Suprapubic skin (tissue), 4 donors: ENCODE data around the gene CD248. TPM values are rescaled to one million over a fixed set of nuclear protein-coding genes. Genes with fewer than 3 reads are reported as not detected.

Experiments
- DNase-seq, 2 donors: peaks; one replicate each; pipeline ENCODE4 v3.0.0-alpha.2; 2019; ENCODE audit warnings: low spot score in 2 of 2
- H3K27ac ChIP-seq: fragments of 200-600 bp; sonication (generic); one replicate; pipeline ENCODE4 v1.5.1; 2019
- H3K27me3 ChIP-seq: fragments of 200-600 bp; sonication (generic); one replicate; pipeline ENCODE4 v1.5.1; 2019
- H3K36me3 ChIP-seq: fragments of 200-600 bp; sonication (generic); one replicate; pipeline ENCODE4 v1.5.1; 2019
- H3K4me1 ChIP-seq: fragments of 200-600 bp; sonication (generic); one replicate; pipeline ENCODE4 v1.5.1; 2019
- H3K4me3 ChIP-seq: fragments of 200-600 bp; sonication (generic); one replicate; pipeline ENCODE4 v1.5.1; 2019; ENCODE audit warnings: mild to moderate bottlenecking
- H3K9me3 ChIP-seq: fragments of 200-600 bp; sonication (generic); one replicate; pipeline ENCODE4 v1.5.1; 2019
- EP300 ChIP-seq: sonication (generic); formaldehyde crosslinking; IDR thresholded peaks from one replicate; pipeline ENCODE4 v1.6.1; 2017; ENCODE audit warnings: antibody characterized with exemption
- POLR2A ChIP-seq, 2 donors: fragments of 450-650 bp; IDR thresholded peaks; one replicate each; pipeline ENCODE4 v1.6.1; 2017; ENCODE audit warnings: antibody characterized with exemption in 2 of 2, mild to moderate bottlenecking in 2 of 2, moderate library complexity in 2 of 2
- POLR2AphosphoS5 ChIP-seq, 3 donors: sonication (generic); formaldehyde crosslinking; IDR thresholded peaks; one replicate each; pipeline ENCODE4 v1.6.1; 2017; ENCODE audit warnings: antibody characterized with exemption in 3 of 3
- WGBS: methylation state at CpG from one replicate; pipeline ENCODE4 v1.1.5; 2018; 5-methylcytosine and 5-hydroxymethylcytosine counted together
- total RNA-seq, 4 donors: library from RNA; depleted of rRNA; stranded (reverse); fragments of >200 nt; gene quantifications; one replicate each; pipeline ENCODE4 v1.1.0, GENCODE V29; 2016
- TF ChIP-seq, protein P1 (sequence below), 2 donors: fragments of 200-600 bp in 1 of 2; fragments of 450-650 bp in 1 of 2; sonication (generic) in 1 of 2; IDR thresholded peaks; one replicate each; pipeline ENCODE4 v1.5.1; 2016 to 2019; ENCODE audit warnings: antibody characterized with exemption in 2 of 2, mild to moderate bottlenecking in 1 of 2, moderate library complexity in 1 of 2

CD248 gene
- total RNA-seq, 4 donors from 2014 or later, result 5.9 to 32.6 (median 19.2) TPM

DNA sequence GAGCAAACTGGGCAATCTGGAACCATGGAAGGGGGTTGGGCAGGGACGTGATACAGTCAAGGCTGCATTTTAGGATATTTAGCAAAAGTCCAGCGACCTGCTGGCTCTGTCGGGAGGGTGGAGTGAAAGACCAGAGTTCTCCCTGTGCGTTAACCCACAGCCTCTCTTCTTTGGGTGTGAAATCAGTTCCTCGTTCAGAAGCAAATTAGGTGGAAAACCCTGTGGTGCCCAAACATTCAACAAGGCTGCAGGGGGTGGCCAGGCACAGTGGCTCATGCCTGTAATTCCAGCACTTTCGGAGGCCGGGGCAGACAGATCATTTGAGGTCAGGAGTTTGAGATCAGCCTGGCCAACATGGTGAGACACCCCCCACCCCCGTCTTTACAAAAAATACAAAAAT is 19.2 kb downstream of the CD248 start:
- H3K9me3 ChIP-seq, result no peaks in the 10 kb centered on the region
- no peak overlapping the region for H3K4me3 ChIP-seq
- DNase-seq, result no peak
- peaks cover 36% of the 10 kb centered on the region for H3K27me3 ChIP-seq
- no peaks in the 10 kb centered on the region for H3K4me1 ChIP-seq
- TF ChIP-seq, protein P1, sequence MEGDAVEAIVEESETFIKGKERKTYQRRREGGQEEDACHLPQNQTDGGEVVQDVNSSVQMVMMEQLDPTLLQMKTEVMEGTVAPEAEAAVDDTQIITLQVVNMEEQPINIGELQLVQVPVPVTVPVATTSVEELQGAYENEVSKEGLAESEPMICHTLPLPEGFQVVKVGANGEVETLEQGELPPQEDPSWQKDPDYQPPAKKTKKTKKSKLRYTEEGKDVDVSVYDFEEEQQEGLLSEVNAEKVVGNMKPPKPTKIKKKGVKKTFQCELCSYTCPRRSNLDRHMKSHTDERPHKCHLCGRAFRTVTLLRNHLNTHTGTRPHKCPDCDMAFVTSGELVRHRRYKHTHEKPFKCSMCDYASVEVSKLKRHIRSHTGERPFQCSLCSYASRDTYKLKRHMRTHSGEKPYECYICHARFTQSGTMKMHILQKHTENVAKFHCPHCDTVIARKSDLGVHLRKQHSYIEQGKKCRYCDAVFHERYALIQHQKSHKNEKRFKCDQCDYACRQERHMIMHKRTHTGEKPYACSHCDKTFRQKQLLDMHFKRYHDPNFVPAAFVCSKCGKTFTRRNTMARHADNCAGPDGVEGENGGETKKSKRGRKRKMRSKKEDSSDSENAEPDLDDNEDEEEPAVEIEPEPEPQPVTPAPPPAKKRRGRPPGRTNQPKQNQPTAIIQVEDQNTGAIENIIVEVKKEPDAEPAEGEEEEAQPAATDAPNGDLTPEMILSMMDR (IDR thresholded peaks at IDR 0.05), result no peak
- TF ChIP-seq EP300 (no peak), POLR2AphosphoS5 (IDR thresholded peaks at IDR 0.05) (no peak), POLR2A (IDR thresholded peaks at IDR 0.05) (no peak)
- H3K36me3 ChIP-seq, result no peaks in the 10 kb centered on the region
- no peak overlapping the region for H3K27ac ChIP-seq
- WGBS, result 70% methylated on average over 8 of the region's 8 CpGs

DNA sequence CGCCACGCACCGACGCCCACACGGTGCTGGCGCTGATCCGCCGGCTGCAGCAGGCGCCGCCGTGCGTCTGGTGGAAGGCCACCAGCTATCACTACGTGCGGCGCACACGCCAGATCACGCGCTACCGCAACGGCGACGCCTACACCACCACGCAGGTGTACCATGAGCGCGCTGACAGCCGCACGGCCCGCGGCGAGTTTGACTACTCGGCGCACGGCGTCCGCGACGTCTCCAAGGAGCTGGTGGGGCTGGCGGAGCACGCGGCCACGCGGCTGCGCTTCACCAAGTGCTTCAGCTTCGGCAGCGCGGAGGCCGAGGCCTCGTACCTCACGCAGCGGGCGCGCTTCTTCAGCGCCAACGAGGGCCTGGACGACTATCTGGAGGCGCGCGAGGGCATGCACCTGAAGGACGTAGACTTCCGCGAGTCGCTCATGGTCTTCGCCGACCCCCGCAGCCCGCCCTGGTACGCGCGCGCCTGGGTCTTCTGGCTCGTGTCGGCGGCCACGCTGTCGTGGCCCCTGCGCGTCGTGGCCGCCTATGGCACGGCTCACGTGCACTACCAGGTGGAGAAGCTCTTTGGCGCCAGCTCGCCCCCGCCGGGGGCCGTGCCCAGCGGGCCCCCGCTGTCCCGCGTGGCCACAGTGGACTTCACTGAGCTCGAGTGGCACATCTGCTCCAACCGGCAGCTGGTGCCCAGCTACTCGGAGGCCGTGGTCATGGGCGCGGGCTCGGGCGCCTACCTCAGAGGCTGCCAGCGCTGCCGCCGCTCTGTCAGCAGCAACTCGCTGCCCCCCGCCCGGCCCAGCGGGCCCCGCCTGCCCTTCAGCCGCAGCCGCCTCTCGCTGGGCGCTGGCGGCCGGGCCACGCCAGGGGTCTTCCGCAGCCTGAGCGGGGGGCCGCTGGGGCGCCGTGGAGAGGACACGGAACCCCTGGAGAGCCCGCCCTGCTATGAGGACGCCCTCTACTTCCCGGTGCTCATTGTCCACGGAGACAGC is 21.9 kb downstream of the CD248 start:
- peaks cover 13% of the 10 kb centered on the region for H3K4me1 ChIP-seq
- DNase-seq, result no peak
- TF ChIP-seq, protein P1 (IDR thresholded peaks at IDR 0.05), result no peak
- no peak for TF ChIP-seq POLR2A (IDR thresholded peaks at IDR 0.05)
- TF ChIP-seq EP300, result no peak
- TF ChIP-seq POLR2AphosphoS5 (IDR thresholded peaks at IDR 0.05), result no peak
- no peaks in the 10 kb centered on the region for H3K9me3 ChIP-seq
- no peak overlapping the region for H3K27ac ChIP-seq
- WGBS, result 94% methylated on average over 25 of the region's 123 CpGs
- peaks cover 55% of the 10 kb centered on the region for H3K27me3 ChIP-seq
- no peaks in the 10 kb centered on the region for H3K36me3 ChIP-seq
- H3K4me3 ChIP-seq, result no peak overlapping the region

DNA sequence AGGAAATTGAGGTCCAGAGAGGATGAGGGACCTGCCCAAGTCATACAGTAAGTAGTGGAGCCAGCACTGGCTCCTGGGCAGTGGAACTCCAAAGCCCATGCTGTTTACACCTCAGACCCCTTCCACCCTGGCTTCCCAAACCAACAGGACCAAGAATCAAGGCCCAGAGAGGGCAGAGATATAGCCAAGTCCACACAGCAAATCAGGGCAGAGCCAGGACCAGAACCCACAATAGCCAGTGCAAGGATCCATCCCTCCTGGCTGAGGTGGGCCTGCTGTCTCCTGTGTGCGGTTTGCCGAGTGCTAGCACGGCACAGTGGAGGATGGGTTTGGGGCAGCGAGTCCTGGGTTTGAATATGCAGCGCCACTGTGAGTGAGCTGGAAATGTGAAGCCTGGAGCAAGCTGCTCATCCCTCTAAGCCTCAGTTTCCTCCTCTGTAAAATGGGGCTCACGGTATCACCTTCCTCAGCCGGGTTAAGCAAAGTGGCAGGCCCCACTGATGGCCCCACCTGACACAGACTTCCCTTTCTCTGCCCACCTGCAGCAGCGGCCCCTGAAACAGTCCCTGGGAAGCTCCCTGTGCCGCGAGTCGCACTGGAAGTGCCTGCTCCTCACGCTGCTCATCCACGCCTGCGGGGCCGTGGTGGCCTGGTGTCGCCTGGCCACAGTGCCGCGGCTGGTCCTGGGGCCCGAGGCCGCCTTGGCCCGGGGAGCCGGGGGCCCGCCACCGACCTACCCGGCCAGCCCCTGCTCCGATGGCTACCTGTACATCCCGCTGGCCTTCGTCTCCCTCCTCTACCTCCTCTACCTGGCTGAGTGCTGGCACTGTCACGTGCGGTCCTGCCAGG is 22.8 kb downstream of the CD248 start:
- TF ChIP-seq EP300, result no peak
- no peak for TF ChIP-seq POLR2A (IDR thresholded peaks at IDR 0.05)
- no peak for TF ChIP-seq POLR2AphosphoS5 (IDR thresholded peaks at IDR 0.05)
- TF ChIP-seq, protein P1 (IDR thresholded peaks at IDR 0.05), result no peak
- Histone ChIP-seq H3K27me3 (peaks cover 55% of the 10 kb centered on the region), H3K9me3 (no peaks in the 10 kb centered on the region), H3K4me1 (peaks cover 19% of the 10 kb centered on the region), H3K27ac (no peak overlapping the region), H3K4me3 (no peak overlapping the region), H3K36me3 (no peaks in the 10 kb centered on the region)
- WGBS, result 84% methylated on average over 9 of the region's 30 CpGs
- no peak for DNase-seq

DNA sequence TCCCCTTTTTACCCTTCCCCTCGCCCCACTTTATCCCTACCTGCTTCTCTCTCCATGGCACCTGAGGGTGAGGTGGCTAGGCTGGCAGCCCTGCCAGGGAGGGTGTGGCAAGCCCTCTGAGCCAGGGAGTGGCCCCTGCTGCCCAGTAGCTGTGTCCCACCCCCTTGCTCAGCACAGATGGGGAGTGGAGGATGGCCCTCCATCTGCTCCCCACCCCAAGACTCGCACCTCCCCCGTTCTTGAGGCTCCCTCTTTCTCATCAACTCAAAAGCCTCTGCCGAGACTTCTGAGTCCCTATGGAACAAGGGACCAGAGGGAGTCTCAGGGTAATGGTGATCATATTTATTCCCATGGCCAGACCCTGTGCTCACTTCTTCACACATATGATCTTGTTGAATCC is 23.5 kb downstream of the CD248 start:
- Histone ChIP-seq H3K9me3 (no peaks in the 10 kb centered on the region), H3K27me3 (peaks cover 55% of the 10 kb centered on the region), H3K4me3 (no peak overlapping the region), H3K27ac (no peak overlapping the region), H3K4me1 (peaks cover 21% of the 10 kb centered on the region), H3K36me3 (no peaks in the 10 kb centered on the region)
- DNase-seq, result no peak
- TF ChIP-seq POLR2AphosphoS5 (IDR thresholded peaks at IDR 0.05) (no peak), POLR2A (IDR thresholded peaks at IDR 0.05) (no peak), EP300 (no peak)
- TF ChIP-seq, protein P1 (IDR thresholded peaks at IDR 0.05), result no peak
- WGBS, result 70% methylated on average over 4 of the region's 4 CpGs
